Stimulated activated CD4-positive, alpha-beta T cell treated with anti-CD3 and anti-CD28 coated beads, TNF-alpha, amount 100 ng/mL, for 24 hours (primary cell): ENCODE results near the gene PDYN.
A peak's percentile ranks its signal among the peaks of the same experiment; 100 is the strongest.

Experiments used
- DNase-seq, 3 experiments: peaks; one replicate each; pipeline ENCODE4 v3.0.0-alpha.2; 2020; ENCODE audit warnings: low read depth in 3 of 3

Gene PDYN

GRCh38 chr20:1994627-1995026 lies 769 bp upstream of the PDYN start:
- DNase-seq = no peak

DNA sequence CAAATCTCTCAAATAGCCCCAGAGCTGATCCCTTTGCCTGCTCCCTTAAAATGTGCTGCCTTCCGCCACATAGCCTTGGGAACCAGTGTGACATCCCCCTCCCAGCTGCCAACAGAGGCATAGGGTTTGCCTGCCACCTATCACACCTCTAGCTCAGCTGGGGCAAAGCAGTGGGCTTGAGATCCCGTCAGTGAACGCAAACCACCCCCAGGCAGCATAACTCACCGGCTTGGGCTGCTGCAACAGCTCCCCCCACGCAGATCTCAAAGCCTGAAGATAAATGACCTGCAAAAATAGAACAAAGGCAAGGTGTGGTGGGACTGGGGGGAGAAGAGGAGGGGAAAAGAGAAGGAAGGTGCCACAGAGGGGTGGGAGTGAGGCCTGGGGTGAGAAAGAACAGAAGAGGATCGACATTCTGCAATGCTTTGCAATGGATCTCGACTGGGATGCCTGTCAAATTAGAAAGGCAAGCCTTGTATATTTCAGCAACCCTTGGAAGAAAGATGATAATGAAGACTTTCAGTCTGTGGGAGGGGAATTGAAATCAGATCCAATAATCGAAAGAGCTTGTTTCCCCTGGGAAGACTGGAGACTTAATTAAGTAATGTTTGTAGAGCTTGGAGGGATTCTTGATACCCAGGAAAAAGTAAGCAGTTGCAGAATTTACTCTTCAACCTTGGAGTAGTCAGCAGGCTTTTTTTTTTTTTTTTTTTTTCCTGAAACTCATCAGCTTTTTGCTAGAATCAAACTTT lies 1.3 kb downstream of the PDYN start:
- no peak for DNase-seq

- DNase-seq = no peak
Measured at GRCh38 chr20:1987826-1988225, 6.0 kb downstream of the PDYN start.

DNA sequence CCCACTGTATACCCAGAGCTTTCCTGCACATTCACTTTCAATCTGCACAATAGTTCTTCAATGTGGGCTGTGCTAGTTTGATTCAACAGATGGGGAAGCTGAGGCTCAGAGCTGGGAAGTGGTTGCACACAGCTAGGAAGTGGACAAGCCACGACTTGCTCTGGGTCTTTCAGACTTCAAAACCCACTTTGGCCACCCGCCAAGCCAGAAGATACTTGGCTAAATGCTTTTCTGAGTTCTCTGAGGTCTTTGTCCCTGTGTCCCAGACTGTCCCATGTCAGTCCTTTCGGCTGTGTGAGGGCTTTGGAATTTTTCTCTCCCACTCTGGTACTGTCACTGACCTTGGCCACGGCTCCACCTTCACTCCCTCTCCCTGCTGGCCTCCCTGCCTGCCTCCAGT lies 10.6 kb downstream of the PDYN start:
- DNase-seq = no peak

- no peak for DNase-seq
Measured at GRCh38 chr20:1982686-1983085, 11.2 kb downstream of the PDYN start.

- DNase-seq = no peak
Measured at GRCh38 chr20:1979106-1979778, 14.6 kb downstream of the PDYN start.

DNA sequence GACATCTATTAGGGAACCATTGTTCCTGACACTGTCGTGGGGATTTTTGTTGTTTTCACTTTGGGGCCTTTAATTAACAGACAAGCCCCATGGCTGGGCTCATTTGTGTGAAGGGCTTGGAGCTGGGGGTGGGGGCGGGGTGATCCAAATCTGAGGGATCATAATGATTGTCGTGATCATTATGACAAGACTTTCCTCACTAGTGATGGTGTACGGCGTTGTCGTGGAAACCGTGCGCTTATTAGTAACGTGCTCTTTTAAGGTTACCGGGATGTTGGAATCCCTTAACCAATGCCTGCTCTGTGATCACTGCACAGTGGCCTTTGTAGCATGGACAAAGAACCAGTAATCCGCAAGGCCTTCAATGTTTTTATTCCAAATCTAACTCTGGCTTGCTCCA lies 18.6 kb downstream of the PDYN start:
- no peak for DNase-seq

GRCh38 chr20:1973601-1974440 lies 20.0 kb downstream of the PDYN start:
- no peak for DNase-seq

DNA sequence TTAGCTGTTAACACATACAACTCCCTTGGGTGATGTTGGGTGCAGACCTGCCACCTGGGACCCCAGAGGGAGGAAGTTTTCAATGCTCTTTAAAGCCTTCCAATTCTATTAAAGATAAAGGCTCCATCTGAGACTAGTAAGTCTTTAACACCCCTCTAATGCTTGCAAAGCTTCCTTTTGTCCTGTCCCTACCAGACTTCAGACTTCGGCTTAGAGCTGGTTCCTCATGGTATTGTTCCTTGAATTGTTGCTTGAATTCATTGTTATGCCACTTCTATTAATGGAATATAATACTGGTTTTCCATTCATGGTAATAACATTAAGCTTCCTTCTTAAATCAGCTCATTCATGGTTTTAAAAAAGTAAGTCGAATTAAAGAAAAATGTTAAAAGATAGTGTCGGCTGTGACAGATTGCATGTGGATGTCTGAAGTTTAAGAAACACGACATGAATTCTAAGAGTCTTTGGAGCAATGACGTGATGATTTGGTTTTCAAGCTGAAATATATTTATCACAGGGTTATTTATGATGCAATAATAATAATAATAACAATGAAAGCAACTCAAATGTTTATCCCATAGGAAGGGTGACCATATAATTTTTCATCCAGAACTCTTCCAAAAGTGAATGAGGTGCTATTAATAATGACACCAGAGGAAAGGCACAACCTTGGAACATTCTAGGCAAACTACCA lies 21.8 kb downstream of the PDYN start:
- no peak for DNase-seq

- DNase-seq = no peak
Measured at GRCh38 chr20:1968964-1969363, 24.9 kb downstream of the PDYN start.

DNA sequence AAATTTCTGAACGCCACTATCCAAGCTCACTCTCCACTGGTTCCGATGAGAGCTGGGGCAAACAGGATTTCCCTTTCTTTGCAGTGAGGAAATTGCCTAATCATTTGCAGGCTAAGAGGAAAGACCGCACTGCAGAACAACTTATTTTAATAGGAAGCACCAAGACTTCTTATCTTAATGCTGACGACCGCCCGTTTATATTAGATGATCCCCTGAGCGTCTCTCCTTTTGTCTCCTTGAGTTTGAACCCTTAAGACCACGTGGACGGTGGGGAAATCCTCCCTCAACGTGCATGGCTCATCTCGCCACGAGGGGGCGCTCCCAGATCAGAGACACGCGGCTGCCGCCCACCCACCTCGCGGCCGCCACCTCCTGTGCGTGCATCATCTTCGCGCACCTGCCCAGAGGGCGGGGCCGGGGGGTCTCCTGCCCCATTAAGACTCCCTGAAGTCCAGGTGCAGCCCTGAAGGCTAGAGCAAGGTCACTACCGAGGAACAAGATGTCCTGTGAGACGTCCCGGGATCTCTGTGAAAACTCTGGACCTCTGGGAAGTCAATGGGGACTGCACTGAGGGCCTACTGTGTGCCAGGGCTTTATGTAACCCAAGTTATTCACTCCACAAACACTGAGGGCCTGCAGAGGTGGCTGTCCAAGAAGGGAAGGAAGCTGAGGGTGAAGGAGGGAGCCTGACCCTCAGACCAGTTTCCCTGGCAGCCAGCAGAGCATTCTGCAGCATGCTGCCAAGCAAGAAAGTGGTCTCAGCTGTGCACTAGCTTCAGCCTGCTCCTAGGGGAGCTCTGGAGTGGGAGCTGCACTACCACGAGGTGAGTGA lies 28.1 kb downstream of the PDYN start:
- peak; percentile 76 to 86 (median 85) for DNase-seq

GRCh38 chr20:1964659-1965405 lies 29.0 kb downstream of the PDYN start:
- peak in 1 of 3 experiments; percentile 18 for DNase-seq

DNA sequence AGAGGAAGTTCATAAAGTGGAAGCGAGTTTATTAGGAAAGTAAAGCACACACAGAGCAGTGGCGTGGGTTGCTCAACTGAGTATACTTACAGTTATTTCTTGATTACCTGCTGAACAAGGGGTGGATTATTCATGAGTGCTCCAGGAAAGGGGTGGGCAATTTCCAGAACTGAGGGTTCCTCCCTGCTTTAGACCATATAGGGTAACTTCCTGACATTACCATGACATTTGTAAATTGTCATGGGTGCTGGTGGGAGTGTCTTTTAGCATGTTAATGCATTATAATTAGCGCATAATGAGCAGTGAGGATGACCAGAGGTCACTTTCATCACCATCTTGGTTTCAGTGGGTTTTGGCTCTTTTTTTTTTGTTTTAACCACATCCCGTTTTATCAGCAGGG lies 29.8 kb downstream of the PDYN start:
- no peak for DNase-seq

DNA sequence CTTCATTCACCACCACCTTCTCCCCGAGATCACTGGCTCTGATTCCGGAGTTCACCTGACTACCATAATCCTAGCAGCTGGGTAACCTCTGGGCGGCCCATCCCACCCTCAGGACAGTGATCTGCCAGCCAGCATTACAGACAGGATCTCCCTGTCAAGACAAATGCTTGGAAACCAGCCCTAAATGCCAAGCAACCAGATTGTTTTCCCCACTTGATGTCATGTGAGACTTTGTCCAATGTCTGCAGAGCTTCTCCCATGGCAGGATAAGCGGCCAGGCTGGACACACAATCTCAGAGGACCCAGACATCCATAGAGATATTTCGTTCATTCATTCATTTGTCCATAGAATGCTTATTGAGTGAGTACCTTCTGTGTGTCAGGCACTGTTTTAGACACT lies 32.5 kb downstream of the PDYN start:
- no peak for DNase-seq

DNA sequence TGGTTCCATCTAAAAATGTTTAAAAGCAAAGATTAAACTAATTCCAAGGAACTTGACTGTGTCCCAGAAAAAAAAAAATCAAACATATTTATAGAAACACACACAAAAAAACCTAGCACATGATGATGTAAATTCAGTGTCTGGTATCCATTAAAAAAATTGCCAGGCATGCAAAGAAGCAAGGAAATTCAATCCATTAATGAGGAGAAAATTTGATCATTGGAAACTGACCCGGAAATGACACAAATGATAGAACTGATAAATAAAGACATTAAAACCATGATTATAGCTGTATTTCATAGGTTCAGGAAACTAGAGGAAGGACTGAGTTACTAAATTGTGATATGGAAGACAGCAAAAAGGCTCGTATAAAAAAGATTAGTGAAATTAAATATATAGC lies 34.7 kb downstream of the PDYN start:
- DNase-seq = no peak

GRCh38 chr20:1958426-1958825 lies 35.4 kb downstream of the PDYN start:
- DNase-seq = no peak

- DNase-seq = no peak
Measured at GRCh38 chr20:1955217-1955616, 38.6 kb downstream of the PDYN start.

- no peak for DNase-seq
Measured at GRCh38 chr20:1953621-1954020, 40.2 kb downstream of the PDYN start.

GRCh38 chr20:1952737-1953530 lies 40.9 kb downstream of the PDYN start:
- no peak for DNase-seq
